ENCODE measurements around the gene OR8B12. TPM values are rescaled to one million over a fixed set of nuclear protein-coding genes. Genes with fewer than 3 reads are reported as not detected.

Gene OR8B12
- polyA plus RNA-seq, 1 donor from 2014 or later = not detected

DNA sequence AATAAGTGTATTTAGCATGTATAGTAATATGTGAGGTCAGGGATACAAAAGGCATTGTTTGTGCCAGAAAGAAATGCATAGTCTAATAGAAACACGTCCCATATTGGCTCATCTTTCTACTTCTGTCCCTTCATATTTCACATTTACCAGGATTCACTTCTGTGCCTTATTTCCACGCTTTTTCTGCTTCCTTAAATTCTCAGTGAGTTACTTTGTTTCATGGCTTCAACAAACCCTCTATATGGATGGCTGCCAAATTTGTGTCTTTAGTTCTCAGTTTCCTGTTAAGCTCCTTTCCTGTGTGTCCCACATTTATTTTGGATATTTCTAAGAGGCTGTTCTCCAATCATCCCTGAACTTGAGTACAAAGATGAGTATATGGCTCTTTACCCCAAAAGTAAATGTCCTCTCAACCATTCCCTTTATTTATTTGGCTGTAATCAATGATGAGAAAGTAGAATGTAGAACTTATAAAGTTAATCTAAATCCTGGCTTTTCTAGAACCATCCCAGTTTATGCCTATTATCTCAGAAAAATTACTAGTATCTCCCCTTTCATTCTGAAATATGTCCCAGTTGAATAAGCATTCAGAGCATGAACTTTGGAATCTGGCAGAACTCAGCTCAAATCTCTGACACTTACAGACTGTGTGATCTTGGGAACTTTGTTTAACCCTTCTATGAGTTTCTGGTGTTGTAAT, 23.5 kb downstream of the OR8B12 start:
- Histone ChIP-seq H2AFZ (ENCODE audit: low read depth, low read length) (peak overlapping the region; percentile 4), H4K20me1 (ENCODE audit: insufficient read depth) (no peaks in the 10 kb centered on the region), H3K79me2 (replicated peaks; ENCODE audit: insufficient read depth, low read length) (no peaks in the 10 kb centered on the region), H3K9ac (ENCODE audit: low read length) (peak overlapping the region; percentile 24), H3K27me3 (ENCODE audit: insufficient read depth, low read depth, low read length) (no peaks in the 10 kb centered on the region), H3F3A (ENCODE audit: insufficient read depth, low read length, poor library complexity, severe bottlenecking) (no peaks in the 10 kb centered on the region), H3K27ac (ENCODE audit: low read length) (peak overlapping the region; percentile 81), H3K36me3 (ENCODE audit: insufficient read depth, low read length) (no peaks in the 10 kb centered on the region), H3K9me2 (ENCODE audit: insufficient read depth, low read length) (no peaks in the 10 kb centered on the region), H3K4me2 (ENCODE audit: low read length) (peak overlapping the region; percentile 38), H3K9me3 (ENCODE audit: low read length) (no peaks in the 10 kb centered on the region), H3K4me3 (ENCODE audit: low read length) (peak overlapping the region; percentile 45)
- no peak for TF ChIP-seq TAF1 (IDR thresholded peaks at IDR 0.05; ENCODE audit: low read depth)

DNA sequence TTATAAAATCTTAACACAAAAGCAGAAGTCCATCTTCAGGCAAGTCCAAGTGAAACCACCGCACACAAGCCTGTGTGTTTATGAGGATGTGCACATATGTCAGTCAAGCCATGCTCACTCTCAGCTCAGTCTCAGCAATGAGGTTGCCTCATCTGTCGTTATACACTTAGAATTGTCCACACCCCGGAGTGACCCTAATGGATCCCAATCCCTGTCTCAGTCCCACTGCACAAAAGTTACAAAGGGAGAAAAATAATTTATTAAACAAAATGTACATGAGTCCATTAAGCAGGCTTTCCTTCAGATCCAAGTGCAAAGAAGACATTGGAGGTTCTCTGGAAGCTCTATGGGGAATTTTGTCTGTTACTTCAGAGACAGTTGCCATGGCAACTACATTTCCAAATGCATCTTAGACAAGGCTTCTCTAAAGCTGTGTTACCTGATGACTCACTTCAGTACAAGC, 24.4 kb downstream of the OR8B12 start:
- H3K27ac ChIP-seq (ENCODE audit: low read length) = peak overlapping the region; percentile 81
- no peaks in the 10 kb centered on the region for H3K9me2 ChIP-seq (ENCODE audit: insufficient read depth, low read length)
- peak overlapping the region; percentile 4 for H3K9ac ChIP-seq (ENCODE audit: low read length)
- H3K36me3 ChIP-seq (ENCODE audit: insufficient read depth, low read length) = no peaks in the 10 kb centered on the region
- no peak for TF ChIP-seq POLR2AphosphoS5 (IDR thresholded peaks at IDR 0.05)
- no peak for TF ChIP-seq SMC3 (conservative IDR thresholded peaks at IDR 0.05; ENCODE audit: poor library complexity)
- TF ChIP-seq, protein P1, sequence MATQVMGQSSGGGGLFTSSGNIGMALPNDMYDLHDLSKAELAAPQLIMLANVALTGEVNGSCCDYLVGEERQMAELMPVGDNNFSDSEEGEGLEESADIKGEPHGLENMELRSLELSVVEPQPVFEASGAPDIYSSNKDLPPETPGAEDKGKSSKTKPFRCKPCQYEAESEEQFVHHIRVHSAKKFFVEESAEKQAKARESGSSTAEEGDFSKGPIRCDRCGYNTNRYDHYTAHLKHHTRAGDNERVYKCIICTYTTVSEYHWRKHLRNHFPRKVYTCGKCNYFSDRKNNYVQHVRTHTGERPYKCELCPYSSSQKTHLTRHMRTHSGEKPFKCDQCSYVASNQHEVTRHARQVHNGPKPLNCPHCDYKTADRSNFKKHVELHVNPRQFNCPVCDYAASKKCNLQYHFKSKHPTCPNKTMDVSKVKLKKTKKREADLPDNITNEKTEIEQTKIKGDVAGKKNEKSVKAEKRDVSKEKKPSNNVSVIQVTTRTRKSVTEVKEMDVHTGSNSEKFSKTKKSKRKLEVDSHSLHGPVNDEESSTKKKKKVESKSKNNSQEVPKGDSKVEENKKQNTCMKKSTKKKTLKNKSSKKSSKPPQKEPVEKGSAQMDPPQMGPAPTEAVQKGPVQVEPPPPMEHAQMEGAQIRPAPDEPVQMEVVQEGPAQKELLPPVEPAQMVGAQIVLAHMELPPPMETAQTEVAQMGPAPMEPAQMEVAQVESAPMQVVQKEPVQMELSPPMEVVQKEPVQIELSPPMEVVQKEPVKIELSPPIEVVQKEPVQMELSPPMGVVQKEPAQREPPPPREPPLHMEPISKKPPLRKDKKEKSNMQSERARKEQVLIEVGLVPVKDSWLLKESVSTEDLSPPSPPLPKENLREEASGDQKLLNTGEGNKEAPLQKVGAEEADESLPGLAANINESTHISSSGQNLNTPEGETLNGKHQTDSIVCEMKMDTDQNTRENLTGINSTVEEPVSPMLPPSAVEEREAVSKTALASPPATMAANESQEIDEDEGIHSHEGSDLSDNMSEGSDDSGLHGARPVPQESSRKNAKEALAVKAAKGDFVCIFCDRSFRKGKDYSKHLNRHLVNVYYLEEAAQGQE (IDR thresholded peaks at IDR 0.05; ENCODE audit: borderline replicate concordance) = peak; percentile 70
- TF ChIP-seq MXI1 (conservative IDR thresholded peaks at IDR 0.05; ENCODE audit: poor library complexity, severe bottlenecking) = no peak
- TF ChIP-seq, protein P2, sequence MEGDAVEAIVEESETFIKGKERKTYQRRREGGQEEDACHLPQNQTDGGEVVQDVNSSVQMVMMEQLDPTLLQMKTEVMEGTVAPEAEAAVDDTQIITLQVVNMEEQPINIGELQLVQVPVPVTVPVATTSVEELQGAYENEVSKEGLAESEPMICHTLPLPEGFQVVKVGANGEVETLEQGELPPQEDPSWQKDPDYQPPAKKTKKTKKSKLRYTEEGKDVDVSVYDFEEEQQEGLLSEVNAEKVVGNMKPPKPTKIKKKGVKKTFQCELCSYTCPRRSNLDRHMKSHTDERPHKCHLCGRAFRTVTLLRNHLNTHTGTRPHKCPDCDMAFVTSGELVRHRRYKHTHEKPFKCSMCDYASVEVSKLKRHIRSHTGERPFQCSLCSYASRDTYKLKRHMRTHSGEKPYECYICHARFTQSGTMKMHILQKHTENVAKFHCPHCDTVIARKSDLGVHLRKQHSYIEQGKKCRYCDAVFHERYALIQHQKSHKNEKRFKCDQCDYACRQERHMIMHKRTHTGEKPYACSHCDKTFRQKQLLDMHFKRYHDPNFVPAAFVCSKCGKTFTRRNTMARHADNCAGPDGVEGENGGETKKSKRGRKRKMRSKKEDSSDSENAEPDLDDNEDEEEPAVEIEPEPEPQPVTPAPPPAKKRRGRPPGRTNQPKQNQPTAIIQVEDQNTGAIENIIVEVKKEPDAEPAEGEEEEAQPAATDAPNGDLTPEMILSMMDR (IDR thresholded peaks at IDR 0.05; ENCODE audit: poor library complexity, severe bottlenecking) = no peak
- peak; percentile 60 for TF ChIP-seq EP300 (conservative IDR thresholded peaks at IDR 0.05; ENCODE audit: poor library complexity, severe bottlenecking)
- H2AFZ ChIP-seq (ENCODE audit: low read depth, low read length) = no peak overlapping the region
- H3K79me2 ChIP-seq (replicated peaks; ENCODE audit: insufficient read depth, low read length) = no peaks in the 10 kb centered on the region
- peak overlapping the region; percentile 38 for H3K4me2 ChIP-seq (ENCODE audit: low read length)
- H3K27me3 ChIP-seq (ENCODE audit: insufficient read depth, low read depth, low read length) = no peaks in the 10 kb centered on the region
- H3F3A ChIP-seq (ENCODE audit: insufficient read depth, low read length, poor library complexity, severe bottlenecking) = no peaks in the 10 kb centered on the region
- H3K4me3 ChIP-seq (ENCODE audit: low read length) = peak overlapping the region; percentile 45
- no peaks in the 10 kb centered on the region for H4K20me1 ChIP-seq (ENCODE audit: insufficient read depth)
- H3K9me3 ChIP-seq (ENCODE audit: low read length) = no peaks in the 10 kb centered on the region

DNA sequence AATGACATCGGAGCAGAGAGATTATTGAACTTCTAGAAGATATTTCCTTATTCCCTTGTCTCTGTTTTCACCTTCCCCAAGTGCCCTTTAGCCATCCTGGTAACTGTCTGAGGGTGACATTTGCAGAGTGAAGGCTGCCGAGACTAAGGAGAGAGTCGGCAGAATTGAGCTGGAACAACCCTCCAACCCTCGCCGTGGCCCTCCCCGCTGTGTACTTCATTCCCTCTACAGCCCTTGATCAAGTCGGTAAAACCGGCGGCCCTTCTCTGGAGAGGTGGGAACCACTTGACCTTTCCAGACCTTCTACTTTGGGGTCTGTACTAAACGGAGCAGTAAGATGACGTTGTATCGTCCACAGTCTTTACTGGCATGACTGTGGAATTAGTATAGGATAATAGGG, 26.1 kb downstream of the OR8B12 start:
- Histone ChIP-seq H3K36me3 (ENCODE audit: insufficient read depth, low read length) (no peaks in the 10 kb centered on the region), H4K20me1 (ENCODE audit: insufficient read depth) (no peaks in the 10 kb centered on the region), H3K79me2 (replicated peaks; ENCODE audit: insufficient read depth, low read length) (no peaks in the 10 kb centered on the region), H2AFZ (ENCODE audit: low read depth, low read length) (no peak overlapping the region), H3K9ac (ENCODE audit: low read length) (no peak overlapping the region), H3K9me3 (ENCODE audit: low read length) (no peaks in the 10 kb centered on the region), H3K4me3 (ENCODE audit: low read length) (no peak overlapping the region), H3K9me2 (ENCODE audit: insufficient read depth, low read length) (no peaks in the 10 kb centered on the region), H3K27me3 (ENCODE audit: insufficient read depth, low read depth, low read length) (no peaks in the 10 kb centered on the region), H3K27ac (ENCODE audit: low read length) (no peak overlapping the region), H3F3A (ENCODE audit: insufficient read depth, low read length, poor library complexity, severe bottlenecking) (no peaks in the 10 kb centered on the region), H3K4me2 (ENCODE audit: low read length) (no peak overlapping the region)
- TF ChIP-seq, protein P1 (IDR thresholded peaks at IDR 0.05; ENCODE audit: borderline replicate concordance) = no peak
- TF ChIP-seq, protein P2 (IDR thresholded peaks at IDR 0.05; ENCODE audit: poor library complexity, severe bottlenecking) = no peak
- no peak for TF ChIP-seq POLR2AphosphoS5 (IDR thresholded peaks at IDR 0.05)
- no peak for TF ChIP-seq RAD21 (conservative IDR thresholded peaks at IDR 0.05)
- no peak for TF ChIP-seq SMC3 (conservative IDR thresholded peaks at IDR 0.05; ENCODE audit: poor library complexity)
- no peak for TF ChIP-seq MXI1 (conservative IDR thresholded peaks at IDR 0.05; ENCODE audit: poor library complexity, severe bottlenecking)
